WTC11 (cell line): Measurements from ENCODE around the gene SLC25A45. TPM values are rescaled to one million over a fixed set of nuclear protein-coding genes. Genes with fewer than 3 reads are reported as not detected.

ENCODE experiments used
- ATAC-seq: fragments of 200-7000 bp; cut with Tn5 transposase; 2 replicates; pipeline ENCODE4 v1.10.0; 2021; ENCODE audit warnings: mild to moderate bottlenecking, moderate library complexity
- CTCF ChIA-PET: fragments of 300-600 bp; sonication (Branson Sonifier 250); formaldehyde crosslinking; loops from one replicate; lab custom pipeline; 2021; ENCODE audit warnings: antibody characterized with exemption; lab: Charles Lee
- POLR2A ChIA-PET: fragments of 350-600 bp; sonication (Branson Sonifier 250); formaldehyde crosslinking; loops from one replicate; lab custom pipeline; 2021; ENCODE audit warnings: antibody characterized with exemption; lab: Charles Lee
- DNase-seq: peaks from one replicate; pipeline ENCODE4 v3.0.0; 2021; ENCODE audit warnings: low spot score
- H3K27ac Mint-ChIP-seq: 2 replicates; pipeline ENCODE4 v1.8.0; 2021; ENCODE audit warnings: mixed read lengths
- H3K27me3 Mint-ChIP-seq: 2 replicates; pipeline ENCODE4 v1.8.0; 2021; ENCODE audit warnings: low read depth, mild to moderate bottlenecking, moderate library complexity, mixed read lengths
- H3K36me3 Mint-ChIP-seq: 2 replicates; pipeline ENCODE4 v1.8.0; 2021; ENCODE audit warnings: mixed read lengths
- H3K4me1 Mint-ChIP-seq: 2 replicates; pipeline ENCODE4 v1.8.0; 2022; ENCODE audit warnings: mixed read lengths
- H3K4me3 Mint-ChIP-seq: 2 replicates; pipeline ENCODE4 v1.8.0; 2021; ENCODE audit warnings: mild to moderate bottlenecking, moderate library complexity, mixed read lengths
- H3K9me3 Mint-ChIP-seq: 2 replicates; pipeline ENCODE4 v1.8.0; 2021; ENCODE audit warnings: mixed read lengths
- PRRX2 ChIP-seq: fragments of 250-450 bp; sonication (Bioruptor Pico); IDR thresholded peaks from 2 replicates; pipeline ENCODE4 v1.8.0; 2021; ENCODE audit warnings: mild to moderate bottlenecking
- RELA ChIP-seq: sonication (generic); formaldehyde crosslinking; IDR thresholded peaks from 2 replicates; pipeline ENCODE4 v1.8.1; 2022; ENCODE audit warnings: missing genetic modification reagents, mild to moderate bottlenecking, borderline replicate concordance
- SMAD3 ChIP-seq: sonication (generic); formaldehyde crosslinking; IDR thresholded peaks from 2 replicates; pipeline ENCODE4 v1.8.0; 2022; ENCODE audit warnings: missing genetic modification reagents, mild to moderate bottlenecking, borderline replicate concordance
- TEAD4 ChIP-seq: sonication (generic); formaldehyde crosslinking; IDR thresholded peaks from 2 replicates; pipeline ENCODE4 v1.8.0; 2022; ENCODE audit warnings: mild to moderate bottlenecking, missing genetic modification reagents
- total RNA-seq: library from RNA; stranded (reverse); gene quantifications from 3 replicates; pipeline ENCODE4 v1.2.3, GENCODE V29; 2021
- TF ChIP-seq, protein P1 (sequence below): sonication (generic); formaldehyde crosslinking; IDR thresholded peaks from 2 replicates; pipeline ENCODE4 v1.8.1; 2022; ENCODE audit warnings: low read depth, mild to moderate bottlenecking, moderate library complexity, missing genetic modification reagents, borderline replicate concordance
- TF ChIP-seq, protein P2 (sequence below): sonication (generic); formaldehyde crosslinking; IDR thresholded peaks from 2 replicates; pipeline ENCODE4 v1.8.1; 2022; ENCODE audit warnings: mild to moderate bottlenecking, moderate library complexity, missing genetic modification reagents
- TF ChIP-seq, protein P3 (sequence below): sonication (generic); formaldehyde crosslinking; IDR thresholded peaks from 2 replicates; pipeline ENCODE4 v1.8.1; 2022; ENCODE audit warnings: mild to moderate bottlenecking, missing genetic modification reagents, moderate library complexity, borderline replicate concordance
- TF ChIP-seq, protein P4 (sequence below): sonication (generic); formaldehyde crosslinking; IDR thresholded peaks from 2 replicates; pipeline ENCODE4 v1.8.0; 2022; ENCODE audit warnings: mild to moderate bottlenecking, missing genetic modification reagents
- TF ChIP-seq, protein P5 (sequence below): fragments of 250-450 bp; sonication (Bioruptor Pico); IDR thresholded peaks from 2 replicates; pipeline ENCODE4 v2.1.2; 2022; ENCODE audit warnings: mild to moderate bottlenecking, moderate library complexity
- TF ChIP-seq, protein P6 (sequence below): sonication (generic); formaldehyde crosslinking; IDR thresholded peaks from 2 replicates; pipeline ENCODE4 v1.8.0; 2023; ENCODE audit warnings: mild to moderate bottlenecking, missing genetic modification reagents
- TF ChIP-seq, protein P7 (sequence below): fragments of 250-450 bp; sonication (Bioruptor Pico); IDR thresholded peaks from 2 replicates; pipeline ENCODE4 v1.9.0; 2021; ENCODE audit warnings: mild to moderate bottlenecking

SLC25A45 gene
- total RNA-seq, 1 experiment from 2014 or later = 1.7 TPM

DNA sequence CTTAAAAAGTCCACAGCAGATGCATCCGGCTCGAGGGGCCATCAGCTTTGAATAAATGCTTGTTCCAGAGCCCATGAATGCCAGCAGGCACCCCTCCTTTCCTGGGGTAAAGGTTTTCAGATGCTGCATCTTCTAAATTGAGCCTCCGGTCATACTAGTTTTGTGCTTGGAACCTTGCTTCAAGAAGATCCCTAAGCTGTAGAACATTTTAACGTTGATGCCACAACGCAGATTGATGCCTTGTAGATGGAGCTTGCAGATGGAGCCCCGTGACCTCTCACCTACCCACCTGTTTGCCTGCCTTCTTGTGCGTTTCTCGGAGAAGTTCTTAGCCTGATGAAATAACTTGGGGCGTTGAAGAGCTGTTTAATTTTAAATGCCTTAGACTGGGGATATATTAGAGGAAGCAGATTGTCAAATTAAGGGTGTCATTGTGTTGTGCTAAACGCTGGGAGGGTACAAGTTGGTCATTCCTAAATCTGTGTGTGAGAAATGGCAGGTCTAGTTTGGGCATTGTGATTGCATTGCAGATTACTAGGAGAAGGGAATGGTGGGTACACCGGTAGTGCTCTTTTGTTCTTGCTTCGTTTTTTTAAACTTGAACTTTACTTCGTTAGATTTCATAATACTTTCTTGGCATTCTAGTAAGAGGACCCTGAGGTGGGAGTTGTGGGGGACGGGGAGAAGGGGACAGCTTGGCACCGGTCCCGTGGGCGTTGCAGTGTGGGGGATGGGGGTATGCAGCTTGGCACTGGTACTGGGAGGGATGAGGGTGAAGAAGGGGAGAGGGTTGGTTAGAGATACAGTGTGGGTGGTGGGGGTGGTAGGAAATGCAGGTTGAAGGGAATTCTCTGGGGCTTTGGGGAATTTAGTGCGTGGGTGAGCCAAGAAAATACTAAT lies 42.0 kb upstream of the SLC25A45 start:
- no peaks in the 10 kb centered on the region for H3K36me3 Mint-ChIP-seq
- H3K27me3 Mint-ChIP-seq = no peaks in the 10 kb centered on the region
- DNase-seq = no peak
- no peaks in the 10 kb centered on the region for H3K9me3 Mint-ChIP-seq
- H3K4me3 Mint-ChIP-seq = peak overlapping the region; percentile 69
- H3K4me1 Mint-ChIP-seq = peaks cover 93% of the 10 kb centered on the region
- no peak for TF ChIP-seq RELA (CRISPR knock-in tag)
- TF ChIP-seq, protein P1, sequence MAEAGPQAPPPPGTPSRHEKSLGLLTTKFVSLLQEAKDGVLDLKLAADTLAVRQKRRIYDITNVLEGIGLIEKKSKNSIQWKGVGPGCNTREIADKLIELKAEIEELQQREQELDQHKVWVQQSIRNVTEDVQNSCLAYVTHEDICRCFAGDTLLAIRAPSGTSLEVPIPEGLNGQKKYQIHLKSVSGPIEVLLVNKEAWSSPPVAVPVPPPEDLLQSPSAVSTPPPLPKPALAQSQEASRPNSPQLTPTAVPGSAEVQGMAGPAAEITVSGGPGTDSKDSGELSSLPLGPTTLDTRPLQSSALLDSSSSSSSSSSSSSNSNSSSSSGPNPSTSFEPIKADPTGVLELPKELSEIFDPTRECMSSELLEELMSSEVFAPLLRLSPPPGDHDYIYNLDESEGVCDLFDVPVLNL (CRISPR knock-in tag) = no peak
- no peak for TF ChIP-seq PRRX2 (CRISPR knock-in tag)
- TF ChIP-seq, protein P2, sequence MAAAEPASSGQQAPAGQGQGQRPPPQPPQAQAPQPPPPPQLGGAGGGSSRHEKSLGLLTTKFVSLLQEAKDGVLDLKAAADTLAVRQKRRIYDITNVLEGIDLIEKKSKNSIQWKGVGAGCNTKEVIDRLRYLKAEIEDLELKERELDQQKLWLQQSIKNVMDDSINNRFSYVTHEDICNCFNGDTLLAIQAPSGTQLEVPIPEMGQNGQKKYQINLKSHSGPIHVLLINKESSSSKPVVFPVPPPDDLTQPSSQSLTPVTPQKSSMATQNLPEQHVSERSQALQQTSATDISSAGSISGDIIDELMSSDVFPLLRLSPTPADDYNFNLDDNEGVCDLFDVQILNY (CRISPR knock-in tag) = no peak
- TF ChIP-seq, protein P3, sequence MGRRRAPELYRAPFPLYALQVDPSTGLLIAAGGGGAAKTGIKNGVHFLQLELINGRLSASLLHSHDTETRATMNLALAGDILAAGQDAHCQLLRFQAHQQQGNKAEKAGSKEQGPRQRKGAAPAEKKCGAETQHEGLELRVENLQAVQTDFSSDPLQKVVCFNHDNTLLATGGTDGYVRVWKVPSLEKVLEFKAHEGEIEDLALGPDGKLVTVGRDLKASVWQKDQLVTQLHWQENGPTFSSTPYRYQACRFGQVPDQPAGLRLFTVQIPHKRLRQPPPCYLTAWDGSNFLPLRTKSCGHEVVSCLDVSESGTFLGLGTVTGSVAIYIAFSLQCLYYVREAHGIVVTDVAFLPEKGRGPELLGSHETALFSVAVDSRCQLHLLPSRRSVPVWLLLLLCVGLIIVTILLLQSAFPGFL (CRISPR knock-in tag) = no peak
- TF ChIP-seq, protein P4, sequence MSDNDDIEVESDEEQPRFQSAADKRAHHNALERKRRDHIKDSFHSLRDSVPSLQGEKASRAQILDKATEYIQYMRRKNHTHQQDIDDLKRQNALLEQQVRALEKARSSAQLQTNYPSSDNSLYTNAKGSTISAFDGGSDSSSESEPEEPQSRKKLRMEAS (CRISPR knock-in tag) = no peak
- no peak for TF ChIP-seq SMAD3 (CRISPR knock-in tag)
- TF ChIP-seq, all 79 proteins: peak for 0
- CTCF ChIA-PET = interaction anchor here (0.8 to 12.8 kb wide), 9 partner anchors 8 to 71 kb away, joined by 3 to 224 read pairs (median 4); no protein-coding TSS in a partner anchor
- peak overlapping the region; percentile 7 for H3K27ac Mint-ChIP-seq
- POLR2A ChIA-PET = interaction anchor here (0.9 to 10.9 kb wide), 5 partner anchors 55 to 83 kb away, joined by 3 to 135 read pairs (median 23); partner anchors contain the start of gene MALAT1
- ATAC-seq = no peak

DNA sequence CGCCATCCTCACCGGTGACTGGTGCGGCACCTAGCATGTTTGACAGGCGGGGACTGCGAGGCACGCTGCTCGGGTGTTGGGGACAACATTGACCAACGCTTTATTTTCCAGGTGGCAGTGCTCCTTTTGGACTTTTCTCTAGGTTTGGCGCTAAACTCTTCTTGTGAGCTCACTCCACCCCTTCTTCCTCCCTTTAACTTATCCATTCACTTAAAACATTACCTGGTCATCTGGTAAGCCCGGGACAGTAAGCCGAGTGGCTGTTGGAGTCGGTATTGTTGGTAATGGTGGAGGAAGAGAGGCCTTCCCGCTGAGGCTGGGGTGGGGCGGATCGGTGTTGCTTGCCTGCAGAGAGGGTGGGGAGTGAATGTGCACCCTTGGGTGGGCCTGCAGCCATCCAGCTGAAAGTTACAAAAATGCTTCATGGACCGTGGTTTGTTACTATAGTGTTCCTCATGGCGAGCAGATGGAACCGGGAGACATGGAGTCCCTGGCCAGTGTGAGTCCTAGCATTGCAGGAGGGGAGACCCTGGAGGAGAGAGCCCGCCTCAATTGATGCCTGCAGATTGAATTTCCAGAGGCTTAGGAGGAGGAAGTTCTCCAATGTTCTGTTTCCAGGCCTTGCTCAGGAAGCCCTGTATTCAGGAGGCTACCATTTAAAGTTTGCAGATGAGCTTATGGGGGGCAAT lies 41.2 kb upstream of the SLC25A45 start:
- TF ChIP-seq, protein P5, sequence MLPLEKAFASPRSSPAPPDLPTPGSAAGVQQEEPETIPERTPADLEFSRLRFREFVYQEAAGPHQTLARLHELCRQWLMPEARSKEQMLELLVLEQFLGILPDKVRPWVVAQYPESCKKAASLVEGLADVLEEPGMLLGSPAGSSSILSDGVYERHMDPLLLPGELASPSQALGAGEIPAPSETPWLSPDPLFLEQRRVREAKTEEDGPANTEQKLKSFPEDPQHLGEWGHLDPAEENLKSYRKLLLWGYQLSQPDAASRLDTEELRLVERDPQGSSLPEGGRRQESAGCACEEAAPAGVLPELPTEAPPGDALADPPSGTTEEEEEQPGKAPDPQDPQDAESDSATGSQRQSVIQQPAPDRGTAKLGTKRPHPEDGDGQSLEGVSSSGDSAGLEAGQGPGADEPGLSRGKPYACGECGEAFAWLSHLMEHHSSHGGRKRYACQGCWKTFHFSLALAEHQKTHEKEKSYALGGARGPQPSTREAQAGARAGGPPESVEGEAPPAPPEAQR = no peak
- TF ChIP-seq, protein P6, sequence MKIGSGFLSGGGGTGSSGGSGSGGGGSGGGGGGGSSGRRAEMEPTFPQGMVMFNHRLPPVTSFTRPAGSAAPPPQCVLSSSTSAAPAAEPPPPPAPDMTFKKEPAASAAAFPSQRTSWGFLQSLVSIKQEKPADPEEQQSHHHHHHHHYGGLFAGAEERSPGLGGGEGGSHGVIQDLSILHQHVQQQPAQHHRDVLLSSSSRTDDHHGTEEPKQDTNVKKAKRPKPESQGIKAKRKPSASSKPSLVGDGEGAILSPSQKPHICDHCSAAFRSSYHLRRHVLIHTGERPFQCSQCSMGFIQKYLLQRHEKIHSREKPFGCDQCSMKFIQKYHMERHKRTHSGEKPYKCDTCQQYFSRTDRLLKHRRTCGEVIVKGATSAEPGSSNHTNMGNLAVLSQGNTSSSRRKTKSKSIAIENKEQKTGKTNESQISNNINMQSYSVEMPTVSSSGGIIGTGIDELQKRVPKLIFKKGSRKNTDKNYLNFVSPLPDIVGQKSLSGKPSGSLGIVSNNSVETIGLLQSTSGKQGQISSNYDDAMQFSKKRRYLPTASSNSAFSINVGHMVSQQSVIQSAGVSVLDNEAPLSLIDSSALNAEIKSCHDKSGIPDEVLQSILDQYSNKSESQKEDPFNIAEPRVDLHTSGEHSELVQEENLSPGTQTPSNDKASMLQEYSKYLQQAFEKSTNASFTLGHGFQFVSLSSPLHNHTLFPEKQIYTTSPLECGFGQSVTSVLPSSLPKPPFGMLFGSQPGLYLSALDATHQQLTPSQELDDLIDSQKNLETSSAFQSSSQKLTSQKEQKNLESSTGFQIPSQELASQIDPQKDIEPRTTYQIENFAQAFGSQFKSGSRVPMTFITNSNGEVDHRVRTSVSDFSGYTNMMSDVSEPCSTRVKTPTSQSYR (CRISPR knock-in tag) = no peak
- TF ChIP-seq, protein P7, sequence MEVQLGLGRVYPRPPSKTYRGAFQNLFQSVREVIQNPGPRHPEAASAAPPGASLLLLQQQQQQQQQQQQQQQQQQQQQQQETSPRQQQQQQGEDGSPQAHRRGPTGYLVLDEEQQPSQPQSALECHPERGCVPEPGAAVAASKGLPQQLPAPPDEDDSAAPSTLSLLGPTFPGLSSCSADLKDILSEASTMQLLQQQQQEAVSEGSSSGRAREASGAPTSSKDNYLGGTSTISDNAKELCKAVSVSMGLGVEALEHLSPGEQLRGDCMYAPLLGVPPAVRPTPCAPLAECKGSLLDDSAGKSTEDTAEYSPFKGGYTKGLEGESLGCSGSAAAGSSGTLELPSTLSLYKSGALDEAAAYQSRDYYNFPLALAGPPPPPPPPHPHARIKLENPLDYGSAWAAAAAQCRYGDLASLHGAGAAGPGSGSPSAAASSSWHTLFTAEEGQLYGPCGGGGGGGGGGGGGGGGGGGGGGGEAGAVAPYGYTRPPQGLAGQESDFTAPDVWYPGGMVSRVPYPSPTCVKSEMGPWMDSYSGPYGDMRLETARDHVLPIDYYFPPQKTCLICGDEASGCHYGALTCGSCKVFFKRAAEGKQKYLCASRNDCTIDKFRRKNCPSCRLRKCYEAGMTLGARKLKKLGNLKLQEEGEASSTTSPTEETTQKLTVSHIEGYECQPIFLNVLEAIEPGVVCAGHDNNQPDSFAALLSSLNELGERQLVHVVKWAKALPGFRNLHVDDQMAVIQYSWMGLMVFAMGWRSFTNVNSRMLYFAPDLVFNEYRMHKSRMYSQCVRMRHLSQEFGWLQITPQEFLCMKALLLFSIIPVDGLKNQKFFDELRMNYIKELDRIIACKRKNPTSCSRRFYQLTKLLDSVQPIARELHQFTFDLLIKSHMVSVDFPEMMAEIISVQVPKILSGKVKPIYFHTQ (CRISPR knock-in tag) = 0 out of 2 replicates have a peak, but pooled peaks have one; percentile 42
- no peak for TF ChIP-seq TEAD4 (CRISPR knock-in tag)
- TF ChIP-seq, all 79 proteins: peak for 1
- DNase-seq (no peak), ATAC-seq (no peak)
- Mint-ChIP-seq H3K9me3 (no peaks in the 10 kb centered on the region), H3K4me3 (peak overlapping the region; percentile 69), H3K27me3 (no peaks in the 10 kb centered on the region), H3K36me3 (no peaks in the 10 kb centered on the region), H3K4me1 (peaks cover 93% of the 10 kb centered on the region), H3K27ac (peak overlapping the region; percentile 67)
- ChIA-PET CTCF (interaction anchor here (0.6 to 12.8 kb wide), 10 partner anchors 8 to 117 kb away, joined by 3 to 224 read pairs (median 4); no protein-coding TSS in a partner anchor), POLR2A (interaction anchor here (0.9 to 10.9 kb wide), 11 partner anchors 26 to 84 kb away, joined by 3 to 135 read pairs (median 8); partner anchors contain the start of gene MALAT1)
